Ecto neural progenitor cell (in vitro differentiated cells): ENCODE measurements around the gene PBX1.
"Not testable (repeated sequence)": the region's sequence is repeated elsewhere in the genome, so short reads cannot be mapped to it uniquely, and the experiment has no call there.

Experiments
- DNase-seq: peaks from one replicate; pipeline ENCODE4 v3.0.0-alpha.2; 2018; ENCODE audit warnings: low spot score

PBX1 gene

GRCh38 chr1:164640686-164641352 lies 81.8 kb downstream of the PBX1 start:
- no peak for DNase-seq

- DNase-seq = no peak
These were observed 82.4 kb downstream of the PBX1 start for GRCh38 chr1:164641353-164641730.

GRCh38 chr1:164643018-164643417 lies 84.0 kb downstream of the PBX1 start:
- no peak for DNase-seq

- no peak for DNase-seq
These were observed 85.3 kb downstream of the PBX1 start for GRCh38 chr1:164644268-164644667.

- no peak for DNase-seq
These were observed 86.0 kb downstream of the PBX1 start for GRCh38 chr1:164644774-164645644.

- no peak for DNase-seq
These were observed 86.9 kb downstream of the PBX1 start for GRCh38 chr1:164645921-164646320.

GRCh38 chr1:164647211-164647610 lies 88.2 kb downstream of the PBX1 start:
- DNase-seq = no peak

GRCh38 chr1:164648636-164649035 lies 89.7 kb downstream of the PBX1 start:
- no peak for DNase-seq

- no peak for DNase-seq
These were observed 90.2 kb downstream of the PBX1 start for GRCh38 chr1:164649146-164649545.

- no peak for DNase-seq
These were observed 91.5 kb downstream of the PBX1 start for GRCh38 chr1:164650531-164650930.

GRCh38 chr1:164651351-164651951 lies 92.5 kb downstream of the PBX1 start:
- DNase-seq = no peak

GRCh38 chr1:164652969-164653368 lies 94.0 kb downstream of the PBX1 start:
- not testable (repeated sequence) for DNase-seq

GRCh38 chr1:164653705-164654104 lies 94.7 kb downstream of the PBX1 start:
- DNase-seq = no peak

GRCh38 chr1:164654200-164654599 lies 95.2 kb downstream of the PBX1 start:
- no peak for DNase-seq

- no peak for DNase-seq
These were observed 99.9 kb downstream of the PBX1 start for GRCh38 chr1:164658864-164659263.

- DNase-seq = no peak
These were observed 100.8 kb downstream of the PBX1 start for GRCh38 chr1:164659621-164660411.

GRCh38 chr1:164660412-164660772 lies 101.4 kb downstream of the PBX1 start:
- no peak for DNase-seq

- DNase-seq = no peak
These were observed 101.8 kb downstream of the PBX1 start for GRCh38 chr1:164660775-164661174.

- DNase-seq = no peak
These were observed 103.5 kb downstream of the PBX1 start for GRCh38 chr1:164662462-164662861.

GRCh38 chr1:164662955-164663354 lies 104.0 kb downstream of the PBX1 start:
- no peak for DNase-seq

- no peak for DNase-seq
These were observed 105.1 kb downstream of the PBX1 start for GRCh38 chr1:164664127-164664526.

- DNase-seq = no peak
These were observed 108.0 kb downstream of the PBX1 start for GRCh38 chr1:164667001-164667400.
